T-helper 2 cell treated with Interferon-gamma antibody and Interleukin-4, amounts not matched to agents 5 μg/mL and 100 μg/mL, for 36 hours (primary cell): Measurements from ENCODE around the gene RIMKLA.

Source experiments
- DNase-seq: peaks from one replicate; pipeline ENCODE4 v3.0.0; 2021; ENCODE audit warnings: low spot score
- H3K27ac Mint-ChIP-seq: one replicate; pipeline ENCODE4 v1.8.0; 2021; ENCODE audit warnings: mild to moderate bottlenecking, mixed read lengths
- H3K27me3 Mint-ChIP-seq: one replicate; pipeline ENCODE4 v1.8.0; 2021; ENCODE audit warnings: low read depth, mixed read lengths
- H3K36me3 Mint-ChIP-seq: one replicate; pipeline ENCODE4 v1.8.0; 2021; ENCODE audit warnings: low read depth, mixed read lengths
- H3K4me1 Mint-ChIP-seq: one replicate; pipeline ENCODE4 v1.8.0; 2021; ENCODE audit warnings: low read depth, mixed read lengths
- H3K4me3 Mint-ChIP-seq: one replicate; pipeline ENCODE4 v1.8.0; 2022; ENCODE audit warnings: mild to moderate bottlenecking, moderate library complexity, mixed read lengths
- H3K9me3 Mint-ChIP-seq: one replicate; pipeline ENCODE4 v1.8.0; 2021; ENCODE audit warnings: mixed read lengths

RIMKLA gene

DNA sequence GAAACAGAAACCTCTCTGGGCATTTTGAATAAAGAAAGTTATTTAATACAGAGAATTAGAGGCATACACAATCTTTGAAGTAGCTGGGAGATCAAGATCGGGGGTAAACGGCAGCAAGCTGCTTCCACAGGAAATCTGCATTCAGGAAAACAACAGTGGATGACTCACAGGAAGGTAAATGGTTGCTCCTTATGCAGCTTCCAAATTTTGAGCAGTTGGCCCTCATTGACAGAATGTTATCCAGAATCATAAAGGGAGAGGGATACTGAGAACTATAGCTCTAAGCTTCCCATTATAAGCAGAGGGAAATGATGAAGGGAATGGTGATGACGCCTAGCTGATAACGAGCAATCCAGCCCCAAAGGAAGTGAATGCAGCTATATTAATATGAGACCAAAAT, 46.6 kb downstream of the RIMKLA start:
- H3K36me3 Mint-ChIP-seq: no peaks in the 10 kb centered on the region
- no peaks in the 10 kb centered on the region for H3K27me3 Mint-ChIP-seq
- H3K9me3 Mint-ChIP-seq: no peaks in the 10 kb centered on the region
- no peak for DNase-seq
- H3K4me1 Mint-ChIP-seq: no peaks in the 10 kb centered on the region
- H3K4me3 Mint-ChIP-seq: no peak overlapping the region
- no peak overlapping the region for H3K27ac Mint-ChIP-seq

DNA sequence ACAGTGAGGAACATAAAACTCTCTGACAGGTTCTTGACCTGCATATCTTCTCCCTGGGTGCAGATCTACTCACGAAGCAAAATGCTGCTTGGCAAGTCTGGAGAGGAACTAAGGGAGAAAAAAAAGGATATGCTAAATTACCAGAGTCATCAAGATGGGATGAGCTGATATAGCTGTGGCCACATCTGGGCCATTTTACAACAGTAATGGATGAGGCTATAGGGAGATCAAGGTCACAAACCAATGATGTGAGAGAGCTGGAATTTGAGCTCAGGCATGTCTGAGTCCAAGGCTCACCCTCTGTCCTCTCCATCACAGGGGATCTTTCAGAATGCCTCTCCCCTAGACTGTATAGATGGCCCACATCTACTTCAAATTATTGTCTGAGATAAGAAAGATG, 49.0 kb downstream of the RIMKLA start:
- Mint-ChIP-seq H3K27ac (no peak overlapping the region), H3K27me3 (no peaks in the 10 kb centered on the region), H3K36me3 (no peaks in the 10 kb centered on the region), H3K4me1 (no peaks in the 10 kb centered on the region), H3K4me3 (no peak overlapping the region), H3K9me3 (no peaks in the 10 kb centered on the region)
- DNase-seq: no peak

DNA sequence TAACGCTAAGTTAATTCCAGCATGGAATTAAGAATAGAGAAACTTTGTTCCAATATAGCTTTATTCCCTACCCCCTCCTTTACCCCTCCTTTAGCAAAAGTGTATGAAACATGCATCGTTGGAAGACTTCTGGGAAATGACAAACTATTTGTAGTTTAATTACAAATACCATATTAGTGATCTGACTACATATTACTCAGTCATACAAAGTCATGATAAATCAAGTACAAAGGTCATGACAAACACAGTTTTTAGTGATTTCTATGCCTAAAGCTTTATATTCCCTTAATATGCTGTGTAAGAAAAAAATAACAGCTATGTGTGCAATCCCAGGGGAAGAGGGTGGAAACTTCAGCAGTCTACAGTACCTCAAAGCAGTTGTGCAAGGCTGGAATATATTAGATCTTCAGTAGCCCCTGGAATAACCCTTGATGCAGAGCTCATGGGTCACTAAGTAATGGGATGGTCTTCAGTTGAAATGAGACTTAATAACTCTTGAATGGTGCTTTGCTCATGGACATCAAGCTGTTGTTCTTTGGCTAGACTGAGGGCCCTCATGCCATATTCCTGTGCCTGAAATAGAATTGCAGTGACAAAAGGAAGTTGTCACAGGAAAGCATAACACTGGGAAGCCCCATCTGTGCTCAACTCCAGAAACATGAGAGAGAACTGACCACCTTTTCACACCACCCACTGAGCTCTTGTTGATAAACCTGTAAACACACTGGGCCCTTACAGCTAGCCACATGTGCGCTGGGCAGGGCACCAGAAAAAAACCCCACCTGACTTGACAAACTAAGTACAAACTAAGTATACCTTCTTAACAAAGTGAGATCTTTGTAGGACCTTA, 49.9 kb downstream of the RIMKLA start:
- no peaks in the 10 kb centered on the region for H3K9me3 Mint-ChIP-seq
- H3K4me3 Mint-ChIP-seq: no peak overlapping the region
- H3K4me1 Mint-ChIP-seq: no peaks in the 10 kb centered on the region
- DNase-seq: no peak
- H3K36me3 Mint-ChIP-seq: no peaks in the 10 kb centered on the region
- peaks cover 3% of the 10 kb centered on the region for H3K27me3 Mint-ChIP-seq
- no peak overlapping the region for H3K27ac Mint-ChIP-seq

DNA sequence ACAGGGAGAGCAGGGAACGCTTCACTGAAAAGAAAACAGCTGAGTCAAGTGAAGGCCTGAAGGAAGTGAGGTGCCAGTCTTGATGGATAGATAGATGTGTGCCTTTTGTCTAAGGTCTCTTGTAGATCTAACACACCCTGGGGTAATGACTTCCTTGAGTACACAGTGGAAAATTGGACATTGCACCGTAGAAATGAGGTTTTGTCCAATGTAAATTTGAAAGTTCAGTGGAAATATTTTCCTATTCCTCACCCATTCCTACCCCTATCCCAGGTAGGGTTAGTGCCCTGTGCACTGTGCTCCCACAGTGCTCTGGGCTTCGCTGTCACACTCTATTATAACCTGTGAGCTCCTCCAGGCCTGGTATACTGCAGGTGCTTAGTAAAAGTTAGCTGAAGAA, 50.9 kb downstream of the RIMKLA start:
- no peak for DNase-seq
- H3K27me3 Mint-ChIP-seq: peaks cover 3% of the 10 kb centered on the region
- no peaks in the 10 kb centered on the region for H3K9me3 Mint-ChIP-seq
- no peaks in the 10 kb centered on the region for H3K36me3 Mint-ChIP-seq
- no peaks in the 10 kb centered on the region for H3K4me1 Mint-ChIP-seq
- H3K4me3 Mint-ChIP-seq: no peak overlapping the region
- no peak overlapping the region for H3K27ac Mint-ChIP-seq

DNA sequence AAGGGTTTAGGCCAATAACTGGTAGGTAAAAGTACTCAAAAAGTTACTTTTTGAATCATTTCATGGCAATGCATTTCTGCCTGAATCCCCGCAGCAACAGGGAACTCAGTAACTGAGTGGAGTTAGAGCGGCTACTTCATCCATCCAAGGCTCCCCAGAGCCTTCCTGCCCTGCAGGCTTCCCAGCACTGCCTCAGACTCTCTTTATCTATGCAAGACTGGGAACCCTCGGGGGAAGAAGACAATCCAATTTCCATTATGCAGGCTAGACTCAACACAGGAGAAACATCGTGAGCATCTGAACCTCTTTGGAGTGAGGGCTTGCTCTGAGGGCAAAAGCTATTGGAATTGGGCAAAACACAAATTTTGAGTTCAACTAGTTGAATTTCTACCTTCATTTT, 52.1 kb downstream of the RIMKLA start:
- DNase-seq: no peak
- Mint-ChIP-seq H3K27ac (no peak overlapping the region), H3K4me1 (no peaks in the 10 kb centered on the region), H3K4me3 (no peak overlapping the region), H3K27me3 (peaks cover 3% of the 10 kb centered on the region), H3K36me3 (no peaks in the 10 kb centered on the region), H3K9me3 (no peaks in the 10 kb centered on the region)

DNA sequence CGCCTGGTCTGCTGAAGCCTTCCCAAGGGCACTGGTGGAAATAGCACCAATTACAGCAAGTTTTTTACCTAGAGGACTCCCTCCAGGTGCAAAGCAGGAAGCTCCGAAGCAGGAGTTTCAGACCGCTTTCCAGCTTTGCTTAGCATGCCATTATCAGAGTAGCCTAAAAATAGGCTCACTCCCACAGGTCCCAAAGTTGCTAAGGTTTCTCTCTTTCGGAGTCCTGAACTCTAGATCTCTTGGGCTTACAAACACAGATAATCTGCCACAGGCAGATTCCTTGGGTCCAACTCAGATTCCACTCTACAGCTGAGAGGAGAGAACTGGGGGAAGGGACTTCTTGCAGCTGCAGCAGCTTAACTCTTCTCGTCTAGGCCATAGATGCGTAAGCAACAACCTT, 52.8 kb downstream of the RIMKLA start:
- Mint-ChIP-seq H3K4me3 (no peak overlapping the region), H3K9me3 (no peaks in the 10 kb centered on the region), H3K27ac (no peak overlapping the region), H3K4me1 (no peaks in the 10 kb centered on the region), H3K27me3 (peaks cover 3% of the 10 kb centered on the region), H3K36me3 (no peaks in the 10 kb centered on the region)
- no peak for DNase-seq

DNA sequence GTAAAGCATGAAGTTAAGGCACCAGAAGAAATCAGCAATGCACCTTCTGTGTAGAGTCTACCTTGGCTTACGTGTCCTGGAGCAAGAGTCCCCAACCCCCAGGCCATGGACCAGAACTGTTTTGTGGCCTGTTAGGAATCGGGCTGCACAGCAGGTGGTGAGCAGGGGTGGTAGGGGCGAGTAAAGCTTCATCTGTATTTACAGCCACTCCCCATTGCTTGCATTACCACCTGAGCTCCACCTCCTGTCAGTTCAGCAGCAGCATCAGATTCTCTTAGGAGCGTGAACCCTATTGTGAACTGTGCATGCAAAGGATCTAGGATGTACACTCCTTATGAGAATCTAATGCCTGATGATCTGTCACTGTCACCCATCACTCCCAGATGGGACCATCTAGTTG, 53.7 kb downstream of the RIMKLA start:
- Mint-ChIP-seq H3K4me3 (no peak overlapping the region), H3K4me1 (no peaks in the 10 kb centered on the region), H3K36me3 (no peaks in the 10 kb centered on the region), H3K27ac (no peak overlapping the region), H3K27me3 (peaks cover 3% of the 10 kb centered on the region), H3K9me3 (no peaks in the 10 kb centered on the region)
- DNase-seq: no peak

DNA sequence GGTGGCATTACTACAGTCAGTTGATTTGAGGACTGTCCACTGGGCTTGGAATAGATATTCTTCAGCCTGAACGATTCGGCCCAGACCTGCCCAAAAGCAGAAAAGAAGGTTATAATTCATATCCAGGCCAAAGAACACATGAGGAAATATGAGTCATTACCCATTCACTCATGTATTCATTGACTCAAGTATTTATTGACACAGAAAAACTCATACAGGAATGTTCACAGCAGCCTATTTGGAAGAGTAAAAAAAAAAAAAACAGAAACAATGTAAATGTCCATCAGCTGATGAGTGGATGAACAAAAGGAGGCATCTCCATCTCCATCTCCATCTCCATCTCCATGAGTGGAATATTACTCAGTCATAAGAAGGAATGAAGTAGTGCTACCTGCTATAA, 59.3 kb downstream of the RIMKLA start:
- no peak overlapping the region for H3K27ac Mint-ChIP-seq
- peaks cover 2% of the 10 kb centered on the region for H3K27me3 Mint-ChIP-seq
- H3K36me3 Mint-ChIP-seq: no peaks in the 10 kb centered on the region
- no peaks in the 10 kb centered on the region for H3K4me1 Mint-ChIP-seq
- H3K9me3 Mint-ChIP-seq: no peaks in the 10 kb centered on the region
- no peak overlapping the region for H3K4me3 Mint-ChIP-seq
- DNase-seq: no peak

DNA sequence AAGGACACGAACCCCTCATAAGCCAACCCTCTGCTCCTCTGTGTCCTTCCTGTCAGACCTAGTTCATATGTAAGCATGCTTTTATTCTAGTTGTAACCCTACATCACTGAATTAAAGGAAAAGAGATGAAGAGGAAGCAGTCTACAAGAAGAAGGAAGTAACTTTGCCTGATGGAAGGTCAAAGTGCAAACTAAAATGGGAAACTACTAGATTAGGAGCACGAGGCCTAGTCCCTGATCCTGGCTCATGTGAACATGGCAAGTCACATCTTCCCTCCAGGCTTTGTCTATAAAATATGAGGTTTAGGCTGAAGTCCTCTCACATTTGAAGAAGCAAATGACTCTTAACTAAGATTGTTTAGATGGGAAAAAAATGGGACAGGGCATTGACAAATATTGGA, 62.1 kb downstream of the RIMKLA start:
- DNase-seq: no peak
- no peaks in the 10 kb centered on the region for H3K4me1 Mint-ChIP-seq
- no peaks in the 10 kb centered on the region for H3K9me3 Mint-ChIP-seq
- no peaks in the 10 kb centered on the region for H3K27me3 Mint-ChIP-seq
- no peaks in the 10 kb centered on the region for H3K36me3 Mint-ChIP-seq
- H3K27ac Mint-ChIP-seq: no peak overlapping the region
- H3K4me3 Mint-ChIP-seq: no peak overlapping the region

DNA sequence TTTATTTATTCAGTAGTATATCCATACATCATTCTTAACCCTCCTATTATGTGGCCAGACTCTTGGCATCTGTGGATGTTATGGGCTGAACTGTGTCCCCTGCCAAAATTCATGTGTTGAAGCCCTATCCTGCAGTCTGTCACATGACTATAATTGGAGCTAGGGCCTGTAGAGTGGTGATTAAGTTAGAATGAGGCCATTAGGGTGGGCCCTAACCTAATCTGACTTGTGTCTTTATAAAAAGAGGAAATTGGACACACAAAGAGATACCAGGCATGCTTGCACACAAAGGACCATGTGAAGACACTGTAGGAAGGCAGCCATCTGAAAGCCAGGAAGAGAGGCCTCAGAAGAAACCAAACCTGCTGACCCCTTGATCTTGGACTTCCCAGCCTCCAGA, 68.7 kb downstream of the RIMKLA start:
- Mint-ChIP-seq H3K36me3 (no peaks in the 10 kb centered on the region), H3K4me3 (no peak overlapping the region), H3K27me3 (peaks cover 5% of the 10 kb centered on the region), H3K4me1 (peaks cover 6% of the 10 kb centered on the region), H3K9me3 (no peaks in the 10 kb centered on the region), H3K27ac (no peak overlapping the region)
- DNase-seq: no peak

DNA sequence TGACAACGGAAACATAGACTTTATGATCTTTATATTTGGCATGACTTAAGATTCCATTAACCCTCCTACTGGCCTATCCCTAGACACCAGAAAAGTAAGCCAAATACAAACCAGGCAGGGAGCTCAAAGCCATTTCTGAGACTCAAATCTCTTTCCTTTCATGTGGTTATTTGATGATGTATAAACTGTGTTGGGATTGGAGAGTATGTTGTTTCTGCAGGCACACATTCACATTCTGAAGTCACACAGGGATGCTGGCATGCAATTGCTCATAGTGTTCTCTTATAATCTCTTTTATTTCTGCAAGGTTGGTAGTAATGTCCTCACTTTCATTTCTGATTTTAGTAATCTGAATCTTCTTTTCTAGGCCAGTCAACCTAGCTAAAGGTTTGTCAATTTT, 69.5 kb downstream of the RIMKLA start:
- DNase-seq: no peak
- Mint-ChIP-seq H3K4me3 (no peak overlapping the region), H3K27me3 (peaks cover 5% of the 10 kb centered on the region), H3K9me3 (no peaks in the 10 kb centered on the region), H3K4me1 (peaks cover 8% of the 10 kb centered on the region), H3K27ac (no peak overlapping the region), H3K36me3 (no peaks in the 10 kb centered on the region)

DNA sequence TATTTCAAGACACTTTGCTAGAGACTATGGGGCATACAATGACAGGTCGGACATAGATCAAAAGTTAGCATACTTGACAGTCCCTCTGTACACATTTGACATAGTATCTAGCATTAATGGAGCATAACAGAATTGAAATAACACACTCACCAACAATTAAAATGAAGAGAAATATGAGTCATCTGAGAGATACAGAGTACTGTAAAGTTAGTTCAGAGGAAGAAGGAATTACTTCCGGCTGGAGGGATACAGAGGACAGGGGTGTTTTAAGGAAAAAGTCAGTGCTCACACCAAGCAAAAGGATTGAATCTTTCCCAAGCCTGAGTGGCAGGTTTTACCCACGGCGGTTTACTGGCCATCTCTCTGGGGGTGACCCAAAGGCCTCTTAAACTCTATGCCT, 72.8 kb downstream of the RIMKLA start:
- Mint-ChIP-seq H3K9me3 (no peaks in the 10 kb centered on the region), H3K36me3 (peaks cover 13% of the 10 kb centered on the region), H3K27ac (no peak overlapping the region), H3K4me1 (peaks cover 25% of the 10 kb centered on the region), H3K4me3 (no peak overlapping the region), H3K27me3 (peaks cover 5% of the 10 kb centered on the region)
- no peak for DNase-seq

DNA sequence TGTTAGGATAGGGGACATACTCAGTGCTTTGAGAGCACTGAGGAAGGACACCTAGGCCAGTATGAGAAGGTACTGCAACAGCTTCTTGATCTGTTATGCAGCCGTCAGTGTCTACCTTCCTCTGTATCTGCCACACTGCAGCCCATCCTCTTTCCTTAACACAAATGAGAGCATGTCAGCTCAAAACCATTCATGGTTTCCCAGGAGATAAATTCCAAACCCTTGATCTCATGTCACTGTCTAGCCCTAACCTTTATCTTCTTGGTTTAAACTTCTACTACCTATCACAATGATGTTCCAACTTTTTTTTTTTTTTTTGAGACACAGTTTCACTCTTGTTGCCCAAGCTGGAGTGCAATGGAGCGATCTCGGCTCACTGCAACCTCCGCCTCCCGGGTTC, 73.8 kb downstream of the RIMKLA start:
- peaks cover 20% of the 10 kb centered on the region for H3K36me3 Mint-ChIP-seq
- DNase-seq: no peak
- no peak overlapping the region for H3K27ac Mint-ChIP-seq
- peaks cover 5% of the 10 kb centered on the region for H3K27me3 Mint-ChIP-seq
- H3K4me1 Mint-ChIP-seq: peaks cover 25% of the 10 kb centered on the region
- H3K9me3 Mint-ChIP-seq: no peaks in the 10 kb centered on the region
- H3K4me3 Mint-ChIP-seq: peak overlapping the region; percentile 20

DNA sequence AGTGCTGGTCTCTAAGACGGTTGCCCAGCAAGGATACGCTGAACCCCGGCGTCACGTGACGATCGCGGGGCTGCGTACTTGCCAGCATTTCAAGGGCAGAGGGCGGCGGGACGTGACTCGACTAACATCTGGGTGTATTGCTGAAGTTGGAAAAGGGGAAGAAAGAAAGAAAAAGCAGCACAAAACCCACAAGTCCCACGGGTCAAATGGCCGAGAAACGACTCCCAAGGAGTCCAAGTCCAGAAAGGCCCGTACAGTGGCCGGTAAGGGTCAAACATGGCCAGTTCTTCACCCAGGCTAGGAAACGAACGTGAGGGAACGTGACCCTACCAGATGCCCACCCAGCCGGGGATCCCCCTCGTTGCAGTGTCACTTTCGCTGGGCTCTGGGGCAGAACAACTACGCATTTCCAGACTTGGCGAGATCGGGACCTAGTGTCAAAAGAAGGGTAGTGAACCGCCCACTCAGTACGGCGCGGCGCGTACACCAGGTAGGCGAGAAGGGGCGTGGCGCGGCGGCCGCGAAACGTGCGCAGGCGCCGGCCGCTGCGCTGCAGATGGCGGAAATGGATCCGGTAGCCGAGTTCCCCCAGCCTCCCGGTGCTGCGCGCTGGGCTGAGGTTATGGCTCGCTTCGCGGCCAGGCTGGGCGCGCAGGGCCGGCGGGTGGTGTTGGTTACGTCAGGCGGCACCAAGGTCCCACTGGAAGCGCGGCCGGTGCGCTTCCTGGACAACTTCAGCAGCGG, 75.6 kb downstream of the RIMKLA start, which contains the start of the genes PPCS and ZMYND12:
PPCS (plus strand) TSS at position 534 of the 744 bp plus-strand sequence; CDS start at position 557, 23 bp downstream.
ZMYND12 (minus strand) TSS at position 13 of the 744 bp plus-strand sequence. CDS start 25 bp downstream, outside the sequence.
- Mint-ChIP-seq H3K27me3 (peaks cover 3% of the 10 kb centered on the region), H3K9me3 (no peaks in the 10 kb centered on the region), H3K4me3 (peak within 1 kb of the TSS; percentile 98), H3K27ac (peak within 1 kb of the TSS; percentile 98), H3K4me1 (peaks cover 23% of the 10 kb centered on the region), H3K36me3 (peaks cover 35% of the 10 kb centered on the region)
- DNase-seq: peak; percentile 93
